Measurements from ENCODE around the gene PHF2.

DNA sequence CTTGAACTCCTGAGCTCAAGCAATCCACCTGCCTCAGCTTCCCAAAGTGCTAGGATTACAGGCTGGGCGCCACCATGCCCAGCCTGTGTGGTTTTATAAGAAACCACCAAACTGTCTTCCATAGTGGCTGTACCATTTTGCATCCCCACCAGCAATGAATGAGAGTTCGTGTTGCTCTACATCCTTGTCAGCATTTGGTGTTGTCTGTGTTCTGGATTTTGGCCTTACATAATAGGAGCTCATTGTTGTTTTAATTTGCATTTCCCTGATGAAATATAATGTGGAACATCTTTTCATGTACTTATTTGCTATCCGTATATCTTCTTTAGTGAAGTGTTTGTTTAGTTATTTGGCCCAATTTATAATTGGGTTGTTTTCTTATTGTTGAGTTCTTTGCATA lies 29.8 kb downstream of the PHF2 start:
- TF ChIP-seq, protein P1, sequence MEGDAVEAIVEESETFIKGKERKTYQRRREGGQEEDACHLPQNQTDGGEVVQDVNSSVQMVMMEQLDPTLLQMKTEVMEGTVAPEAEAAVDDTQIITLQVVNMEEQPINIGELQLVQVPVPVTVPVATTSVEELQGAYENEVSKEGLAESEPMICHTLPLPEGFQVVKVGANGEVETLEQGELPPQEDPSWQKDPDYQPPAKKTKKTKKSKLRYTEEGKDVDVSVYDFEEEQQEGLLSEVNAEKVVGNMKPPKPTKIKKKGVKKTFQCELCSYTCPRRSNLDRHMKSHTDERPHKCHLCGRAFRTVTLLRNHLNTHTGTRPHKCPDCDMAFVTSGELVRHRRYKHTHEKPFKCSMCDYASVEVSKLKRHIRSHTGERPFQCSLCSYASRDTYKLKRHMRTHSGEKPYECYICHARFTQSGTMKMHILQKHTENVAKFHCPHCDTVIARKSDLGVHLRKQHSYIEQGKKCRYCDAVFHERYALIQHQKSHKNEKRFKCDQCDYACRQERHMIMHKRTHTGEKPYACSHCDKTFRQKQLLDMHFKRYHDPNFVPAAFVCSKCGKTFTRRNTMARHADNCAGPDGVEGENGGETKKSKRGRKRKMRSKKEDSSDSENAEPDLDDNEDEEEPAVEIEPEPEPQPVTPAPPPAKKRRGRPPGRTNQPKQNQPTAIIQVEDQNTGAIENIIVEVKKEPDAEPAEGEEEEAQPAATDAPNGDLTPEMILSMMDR (IDR thresholded peaks at IDR 0.05) = no peak
- TF ChIP-seq POLR2A (IDR thresholded peaks at IDR 0.05) = no peak

All from vagina (tissue), 2 donors.